GM12878 (cell line): ENCODE measurements around the gene USH2A. TPM values are rescaled to one million over a fixed set of nuclear protein-coding genes. Genes with fewer than 3 reads are reported as not detected.

Source experiments
- ATAC-seq: fragments of 200-7000 bp; cut with Tn5 transposase; 3 replicates; pipeline ENCODE4 v1.9.1; 2020; ENCODE audit warnings: mild to moderate bottlenecking, moderate library complexity
- BruUV-seq: library from RNA; stranded (reverse); fragments of 400-500 nt; replicated peaks from 2 replicates; lab custom pipeline; 2021; lab: Mats Ljungman, UMichigan
- CTCF ChIA-PET: fragments of 300-600 bp; sonication (Branson Sonifier 250); formaldehyde crosslinking; extraction: SDS; loops from one replicate; lab custom pipeline; 2021; ENCODE audit warnings: inconsistent platforms; lab: Yijun Ruan, JAX
- POLR2A ChIA-PET: fragments of 350-600 bp; formaldehyde crosslinking; extraction: SDS; loops from one replicate; lab custom pipeline; 2021; ENCODE audit warnings: inconsistent platforms; lab: Charles Lee
- RAD21 ChIA-PET: fragments of 300-600 bp; sonication (Branson Sonifier 250); formaldehyde crosslinking; loops from one replicate; lab custom pipeline; 2023; ENCODE audit warnings: antibody characterized with exemption; ENCODE audit not compliant: unreplicated experiment; lab: Charles Lee
- SMC1A ChIA-PET: fragments of 300-600 bp; sonication (Branson Sonifier 250); formaldehyde crosslinking; loops from one replicate; lab custom pipeline; 2023; ENCODE audit not compliant: unreplicated experiment, uncharacterized antibody; lab: Charles Lee
- DNase-seq: peaks from one replicate; pipeline ENCODE4 v3.0.0-alpha.2; 2011; ENCODE audit warnings: low read depth, low spot score
- FAIRE-seq: peaks from 3 replicates; lab custom pipeline; 2011; peaks lifted over from hg19 to GRCh38; lab: Jason Lieb, UNC
- H2AFZ ChIP-seq: 2 replicates; pipeline ENCODE4 v1.6.0; 2011; ENCODE audit warnings: low read depth, low read length, control low read depth; ENCODE audit not compliant: control insufficient read depth
- H3K27ac ChIP-seq: 2 replicates; pipeline ENCODE4 v1.5.1; 2011; ENCODE audit warnings: control low read depth; ENCODE audit not compliant: control insufficient read depth, insufficient read depth
- H3K27me3 ChIP-seq, 2 experiments: replicated peaks in 1 of 2; 2 replicates each; pipeline versions ENCODE4 v1.6.0 to v1.6.1; 2011; ENCODE audit warnings: low read length in 1 of 2; ENCODE audit not compliant: control insufficient read depth in 2 of 2, insufficient read depth in 2 of 2
- H3K36me3 ChIP-seq, 2 experiments: 2 replicates each; pipeline ENCODE4 v1.5.1; 2011; ENCODE audit warnings: low read length in 1 of 2; ENCODE audit not compliant: control insufficient read depth in 2 of 2, insufficient read depth in 2 of 2
- H3K4me1 ChIP-seq: 2 replicates; pipeline ENCODE4 v1.6.1; 2011; ENCODE audit warnings: mild to moderate bottlenecking, low read length, moderate library complexity, mixed read lengths; ENCODE audit not compliant: control insufficient read depth, insufficient read depth
- H3K4me2 ChIP-seq: 2 replicates; pipeline ENCODE4 v1.6.0; 2011; ENCODE audit warnings: control low read depth; ENCODE audit not compliant: control insufficient read depth, insufficient read depth
- H3K4me3 ChIP-seq: fragments of 200-600 bp; sonication (generic); 2 replicates; pipeline ENCODE4 v1.5.1; 2016
- H3K79me2 ChIP-seq: 2 replicates; pipeline ENCODE4 v1.6.0; 2011; ENCODE audit warnings: low read length; ENCODE audit not compliant: control insufficient read depth, insufficient read depth
- H3K9ac ChIP-seq: 2 replicates; pipeline ENCODE4 v1.8.0; 2011; ENCODE audit warnings: low read length, control low read depth, mixed read lengths; ENCODE audit not compliant: control insufficient read depth, insufficient read depth
- H3K9me3 ChIP-seq: replicated peaks from 3 replicates; pipeline ENCODE4 v1.5.1; 2011; ENCODE audit warnings: mild to moderate bottlenecking, low read length; ENCODE audit not compliant: control insufficient read depth, insufficient read depth
- H4K20me1 ChIP-seq: 2 replicates; pipeline ENCODE4 v1.6.0; 2011; ENCODE audit not compliant: control insufficient read depth, insufficient read depth
- ATF7 ChIP-seq: fragments of 450-650 bp; IDR thresholded peaks from 2 replicates; pipeline ENCODE4 v1.6.1; 2016; ENCODE audit warnings: low read depth, mild to moderate bottlenecking
- CEBPB ChIP-seq, 2 experiments: fragments of 150-350 bp in 1 of 2; IDR thresholded peaks; 2 replicates each; pipeline ENCODE4 v1.6.1; 2012 to 2014; ENCODE audit warnings: low read depth in 2 of 2, low read length in 2 of 2, borderline replicate concordance in 1 of 2, inconsistent platforms in 1 of 2
- HDAC6 ChIP-seq: fragments of 200-600 bp; sonication (generic); IDR thresholded peaks from one replicate; pipeline ENCODE4 v1.8.0; 2017; ENCODE audit warnings: antibody characterized with exemption; ENCODE audit not compliant: unreplicated experiment
- MAX ChIP-seq: IDR thresholded peaks from 2 replicates; pipeline ENCODE4 v1.6.1; 2012; ENCODE audit warnings: low read depth, low read length, improper control_type of control experiment
- NFYA ChIP-seq: IDR thresholded peaks from 2 replicates; pipeline ENCODE4 v1.6.1; 2011; ENCODE audit warnings: low read depth, mild to moderate bottlenecking, low read length, improper control_type of control experiment, borderline replicate concordance
- SIN3A ChIP-seq: IDR thresholded peaks from 2 replicates; pipeline ENCODE4 v1.6.1; 2012; ENCODE audit warnings: low read depth, low read length, improper control_type of control experiment
- SMAD1 ChIP-seq: fragments of 450-650 bp; IDR thresholded peaks from 2 replicates; pipeline ENCODE4 v1.6.1; 2018; ENCODE audit warnings: mild to moderate bottlenecking, low read depth; ENCODE audit not compliant: partially characterized antibody
- SUPT20H ChIP-seq: IDR thresholded peaks from 2 replicates; pipeline ENCODE4 v1.6.1; 2011; ENCODE audit warnings: low read depth, mild to moderate bottlenecking, low read length, moderate library complexity, borderline replicate concordance; ENCODE audit not compliant: control insufficient read depth
- TARDBP ChIP-seq: IDR thresholded peaks from 2 replicates; pipeline ENCODE4 v1.6.1; 2016; ENCODE audit warnings: borderline replicate concordance
- WGBS: methylation state at CpG from one replicate; pipeline ENCODE4 v1.1.6; 2016; ENCODE audit warnings: low lambda C conversion rate; ENCODE audit not compliant: insufficient replicate concordance, insufficient coverage; ENCODE audit errors: missing lambda C conversion rate; 5-methylcytosine and 5-hydroxymethylcytosine counted together
- in situ Hi-C: fragments of 300-500 bp; cut with MboI; formaldehyde crosslinking; loops from 9 replicates; pipeline ENCODE4 v1.14.3; 2018; ENCODE audit warnings: mixed read lengths
- intact Hi-C: fragments of 100-400 bp; cut with micrococcal nuclease; formaldehyde crosslinking; loops from one replicate; pipeline ENCODE4 v1.14.2; 2022; ENCODE audit not compliant: unreplicated experiment
- polyA plus RNA-seq, 11 experiments: library from polyadenylated mRNA; depleted of rRNA in 4 of 11; unstranded in 6 of 11; stranded (reverse) in 5 of 11; fragments of >200 nt; fragmentation: Nextera tagmentation in 4 of 11; fragmentation: Illumina TruSeq in 1 of 11; extraction: Ambion mirVana in 4 of 11; extraction: Trizol in 1 of 11; gene quantifications; 1 replicate in 1 of 11; 2 replicates in 10 of 11; pipeline versions ENCODE4 v1.2.1 to v1.2.3, GENCODE V29; 2011 to 2016; ENCODE audit warnings: inconsistent platforms in 2 of 11, missing spikeins in 2 of 11, low read depth in 1 of 11
- total RNA-seq, 4 experiments: library from RNA; depleted of rRNA in 3 of 4; stranded (reverse); fragments of >200 nt in 3 of 4; fragmentation: Illumina TruSeq in 1 of 4; extraction: Trizol in 1 of 4; gene quantifications; 2 replicates each; pipeline versions ENCODE4 v1.2.1 to v1.2.3, GENCODE V29; 2013 to 2021

USH2A gene
- total and polyA plus RNA-seq, 10 of the 15 experiments (the other 5 are each of a cell fraction or from before 2014, with no cell fraction given): under 0.01 to 0.20 (median 0.01) TPM; not detected in 2

GRCh38 chr1:216464489-216464888 is 41.2 kb upstream of the USH2A start:
- no peak overlapping the region for H3K4me3 ChIP-seq
- ChIA-PET RAD21 (no interaction called here), SMC1A (no interaction called here), POLR2A (no interaction called here), CTCF (no interaction called here)
- H3K36me3 ChIP-seq: no peaks in the 10 kb centered on the region
- DNase-seq (no peak), ATAC-seq (no peak), FAIRE-seq (no peak)
- TF ChIP-seq ATF7: no peak
- no peak for TF ChIP-seq MAX
- no peak for TF ChIP-seq NFYA
- TF ChIP-seq SMAD1: no peak
- TF ChIP-seq CEBPB (IDR thresholded peaks at IDR 0.05; ENCODE audit: borderline replicate concordance in 1 of 2, low read depth in 2 of 2, low read length in 2 of 2): no peak
- no peak for TF ChIP-seq TARDBP
- TF ChIP-seq SIN3A: no peak
- TF ChIP-seq SUPT20H: no peak
- TF ChIP-seq HDAC6: no peak
- H3K9me3 ChIP-seq: no peaks in the 10 kb centered on the region
- no peaks in the 10 kb centered on the region for H3K79me2 ChIP-seq
- no peak overlapping the region for H3K9ac ChIP-seq
- in situ Hi-C loops (no loop called here), intact Hi-C loops (no loop called here)
- H3K4me1 ChIP-seq: no peaks in the 10 kb centered on the region
- H3K27me3 ChIP-seq: no peaks in the 10 kb centered on the region
- H2AFZ ChIP-seq: no peak overlapping the region
- BruUV-seq: no TSS peak
- H3K4me2 ChIP-seq: no peak overlapping the region
- H4K20me1 ChIP-seq: no peaks in the 10 kb centered on the region
- H3K27ac ChIP-seq: no peak overlapping the region
- WGBS: 37% methylated on average over 1 of the region's 1 CpG
